Panc1 (cell line): Measurements from ENCODE around the gene HTRA3. TPM values are rescaled to one million over a fixed set of nuclear protein-coding genes. Genes with fewer than 3 reads are reported as not detected.

Source experiments
- ATAC-seq: fragments of 200-7000 bp; cut with Tn5 transposase; 2 replicates; pipeline ENCODE4 v1.9.1; 2020; ENCODE audit warnings: mild to moderate bottlenecking, moderate library complexity
- BruUV-seq: library from RNA; stranded (reverse); fragments of 400-500 nt; replicated peaks from 2 replicates; lab custom pipeline; 2021; lab: Mats Ljungman, UMichigan
- CTCF ChIA-PET: fragments of 300-600 bp; sonication (Branson Sonifier 250); formaldehyde crosslinking; loops from one replicate; lab custom pipeline; 2022; ENCODE audit warnings: antibody characterized with exemption; lab: Charles Lee
- POLR2A ChIA-PET: fragments of 300-600 bp; sonication (Branson Sonifier 250); formaldehyde crosslinking; loops from one replicate; lab custom pipeline; 2022; ENCODE audit warnings: antibody characterized with exemption; lab: Charles Lee
- DNase-seq: peaks from one replicate; pipeline ENCODE4 v3.0.0-alpha.2; 2010; ENCODE audit warnings: low read depth, low spot score
- H3K27ac ChIP-seq: 2 replicates; pipeline ENCODE4 v1.5.1; 2011; ENCODE audit warnings: mild to moderate bottlenecking, low read length, inconsistent platforms
- H3K27me3 ChIP-seq: fragments of 200-500 bp; sonication (Bioruptor generic); 2 replicates; pipeline ENCODE4 v1.6.0; 2014; ENCODE audit warnings: low read length, inconsistent platforms; ENCODE audit not compliant: control insufficient read depth, insufficient read depth
- H3K36me3 ChIP-seq: fragments of 200-500 bp; sonication (Bioruptor generic); 2 replicates; pipeline ENCODE4 v1.5.1; 2014; ENCODE audit warnings: inconsistent platforms, mild to moderate bottlenecking, low read length, moderate library complexity; ENCODE audit not compliant: control insufficient read depth, insufficient read depth
- H3K4me1 ChIP-seq: 2 replicates; pipeline ENCODE4 v1.5.1; 2011; ENCODE audit warnings: inconsistent platforms, mild to moderate bottlenecking, low read length, moderate library complexity; ENCODE audit not compliant: control insufficient read depth, insufficient read depth
- H3K4me3 ChIP-seq, 2 experiments: 2 replicates each; pipeline ENCODE4 v1.5.1; 2011 to 2012; ENCODE audit warnings: low read depth in 2 of 2, low read length in 2 of 2, mild to moderate bottlenecking in 2 of 2, inconsistent platforms in 1 of 2, moderate library complexity in 1 of 2
- H3K9me3 ChIP-seq: fragments of 200-500 bp; sonication (Bioruptor generic); 2 replicates; pipeline ENCODE4 v1.5.1; 2014; ENCODE audit warnings: low read depth, mild to moderate bottlenecking, inconsistent platforms, low read length, moderate library complexity; ENCODE audit not compliant: control insufficient read depth, insufficient read depth
- POLR2AphosphoS5 ChIP-seq: IDR thresholded peaks from 2 replicates; pipeline ENCODE4 v1.6.1; 2012; ENCODE audit warnings: mild to moderate bottlenecking, low read depth, low read length, moderate library complexity
- SIN3A ChIP-seq: IDR thresholded peaks from 2 replicates; pipeline ENCODE4 v1.6.1; 2012; ENCODE audit warnings: low read depth, mild to moderate bottlenecking, low read length, moderate library complexity, borderline replicate concordance; ENCODE audit not compliant: insufficient read depth
- TCF7L2 ChIP-seq: IDR thresholded peaks from 2 replicates; pipeline ENCODE4 v1.6.1; 2011; ENCODE audit warnings: mild to moderate bottlenecking, low read depth, low read length, inconsistent platforms
- in situ Hi-C: cut with HindIII; loops from 2 replicates; pipeline ENCODE4 v1.10.0; 2016; ENCODE audit warnings: low sequenced_read_pairs, low pct_unique_long_range_greater_than_20kb
- intact Hi-C: fragments of 100-400 bp; cut with micrococcal nuclease; formaldehyde crosslinking; loops from one replicate; pipeline ENCODE4 v1.10.0; 2022; ENCODE audit not compliant: unreplicated experiment
- total RNA-seq: library from RNA; stranded (reverse); gene quantifications from one replicate; pipeline ENCODE4 v1.2.1, GENCODE V29; 2021; ENCODE audit not compliant: unreplicated experiment
- TF ChIP-seq, protein P1 (sequence below): fragments of 450-650 bp; IDR thresholded peaks from 2 replicates; pipeline ENCODE4 v1.5.1; 2017; ENCODE audit warnings: mild to moderate bottlenecking
- TF ChIP-seq, protein P2 (sequence below), 2 experiments: IDR thresholded peaks; 2 replicates each; pipeline ENCODE4 v1.6.1; 2011 to 2012; ENCODE audit warnings: low read depth in 2 of 2, control low read depth in 1 of 2, low read length in 1 of 2, mild to moderate bottlenecking in 1 of 2, moderate library complexity in 1 of 2; ENCODE audit not compliant: insufficient read depth in 1 of 2

The HTRA3 gene
- total RNA-seq, 1 experiment from 2014 or later = 0.98 TPM

DNA sequence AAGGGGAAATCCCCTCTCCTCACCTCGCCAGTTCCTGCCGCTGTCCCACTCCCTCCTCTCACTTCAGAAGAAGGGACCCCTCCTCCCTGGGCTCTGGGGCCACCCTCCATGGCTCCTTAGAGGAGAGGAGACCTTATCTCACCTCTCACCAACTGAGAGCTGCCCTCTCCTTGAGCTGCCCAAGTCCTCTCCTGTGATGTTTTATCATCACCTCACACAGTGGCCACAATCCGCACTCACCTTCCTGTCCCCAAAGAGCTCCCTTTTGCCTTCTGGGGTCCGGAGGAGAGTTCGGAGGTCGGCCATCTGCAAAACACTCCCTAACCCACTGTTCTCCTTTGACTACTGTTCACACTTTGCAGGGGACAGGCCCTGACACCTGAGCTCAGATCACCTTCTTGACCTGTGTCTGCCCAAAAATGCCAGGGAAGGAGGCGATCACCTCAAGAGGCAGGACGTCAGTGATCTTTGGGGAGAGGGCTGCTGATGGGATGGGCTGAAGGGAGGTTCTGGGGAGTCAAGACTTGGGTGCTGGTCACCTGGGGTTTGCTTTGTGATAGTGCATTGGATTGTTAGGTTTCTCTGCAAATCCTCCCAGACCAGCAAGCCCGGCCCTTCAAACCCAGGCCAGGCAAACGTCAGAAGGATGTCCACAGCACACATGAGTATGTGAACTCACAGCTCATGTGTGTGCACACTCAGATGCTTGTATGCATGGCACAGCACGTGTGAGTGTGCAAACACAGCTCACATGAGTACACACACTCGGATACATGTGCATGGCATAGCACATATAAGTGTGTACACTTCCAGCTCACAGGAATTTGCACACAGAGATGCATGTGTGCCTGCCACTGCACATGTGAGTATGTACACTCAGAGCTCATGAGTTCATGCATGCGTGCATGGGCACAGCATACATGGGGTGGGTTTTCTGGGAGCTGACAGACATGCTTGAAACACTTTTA lies 41.8 kb downstream of the HTRA3 start:
- in situ Hi-C loops = no loop called here
- POLR2A ChIA-PET = no interaction called here
- no TSS peak for BruUV-seq

DNA sequence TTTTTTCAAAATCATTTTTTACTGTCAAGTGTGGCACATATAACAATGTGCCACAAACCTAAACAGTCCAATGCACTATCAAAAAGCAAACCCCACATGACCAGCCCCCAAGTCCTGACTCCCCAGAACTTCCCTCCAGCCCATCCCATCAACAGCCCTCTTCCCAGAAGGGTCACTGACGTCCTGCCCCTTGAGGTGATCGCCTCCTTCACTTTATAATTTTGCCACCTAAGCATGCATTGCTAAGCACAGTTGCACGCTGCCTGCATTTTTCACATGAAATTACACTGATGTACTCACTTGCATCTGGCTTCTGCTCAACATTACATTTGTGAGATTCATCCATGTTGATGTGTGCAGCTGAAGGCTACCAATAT lies 42.5 kb downstream of the HTRA3 start:
- TF ChIP-seq, protein P1, sequence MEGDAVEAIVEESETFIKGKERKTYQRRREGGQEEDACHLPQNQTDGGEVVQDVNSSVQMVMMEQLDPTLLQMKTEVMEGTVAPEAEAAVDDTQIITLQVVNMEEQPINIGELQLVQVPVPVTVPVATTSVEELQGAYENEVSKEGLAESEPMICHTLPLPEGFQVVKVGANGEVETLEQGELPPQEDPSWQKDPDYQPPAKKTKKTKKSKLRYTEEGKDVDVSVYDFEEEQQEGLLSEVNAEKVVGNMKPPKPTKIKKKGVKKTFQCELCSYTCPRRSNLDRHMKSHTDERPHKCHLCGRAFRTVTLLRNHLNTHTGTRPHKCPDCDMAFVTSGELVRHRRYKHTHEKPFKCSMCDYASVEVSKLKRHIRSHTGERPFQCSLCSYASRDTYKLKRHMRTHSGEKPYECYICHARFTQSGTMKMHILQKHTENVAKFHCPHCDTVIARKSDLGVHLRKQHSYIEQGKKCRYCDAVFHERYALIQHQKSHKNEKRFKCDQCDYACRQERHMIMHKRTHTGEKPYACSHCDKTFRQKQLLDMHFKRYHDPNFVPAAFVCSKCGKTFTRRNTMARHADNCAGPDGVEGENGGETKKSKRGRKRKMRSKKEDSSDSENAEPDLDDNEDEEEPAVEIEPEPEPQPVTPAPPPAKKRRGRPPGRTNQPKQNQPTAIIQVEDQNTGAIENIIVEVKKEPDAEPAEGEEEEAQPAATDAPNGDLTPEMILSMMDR = no peak
- no peak for TF ChIP-seq POLR2AphosphoS5
- TF ChIP-seq, protein P2, sequence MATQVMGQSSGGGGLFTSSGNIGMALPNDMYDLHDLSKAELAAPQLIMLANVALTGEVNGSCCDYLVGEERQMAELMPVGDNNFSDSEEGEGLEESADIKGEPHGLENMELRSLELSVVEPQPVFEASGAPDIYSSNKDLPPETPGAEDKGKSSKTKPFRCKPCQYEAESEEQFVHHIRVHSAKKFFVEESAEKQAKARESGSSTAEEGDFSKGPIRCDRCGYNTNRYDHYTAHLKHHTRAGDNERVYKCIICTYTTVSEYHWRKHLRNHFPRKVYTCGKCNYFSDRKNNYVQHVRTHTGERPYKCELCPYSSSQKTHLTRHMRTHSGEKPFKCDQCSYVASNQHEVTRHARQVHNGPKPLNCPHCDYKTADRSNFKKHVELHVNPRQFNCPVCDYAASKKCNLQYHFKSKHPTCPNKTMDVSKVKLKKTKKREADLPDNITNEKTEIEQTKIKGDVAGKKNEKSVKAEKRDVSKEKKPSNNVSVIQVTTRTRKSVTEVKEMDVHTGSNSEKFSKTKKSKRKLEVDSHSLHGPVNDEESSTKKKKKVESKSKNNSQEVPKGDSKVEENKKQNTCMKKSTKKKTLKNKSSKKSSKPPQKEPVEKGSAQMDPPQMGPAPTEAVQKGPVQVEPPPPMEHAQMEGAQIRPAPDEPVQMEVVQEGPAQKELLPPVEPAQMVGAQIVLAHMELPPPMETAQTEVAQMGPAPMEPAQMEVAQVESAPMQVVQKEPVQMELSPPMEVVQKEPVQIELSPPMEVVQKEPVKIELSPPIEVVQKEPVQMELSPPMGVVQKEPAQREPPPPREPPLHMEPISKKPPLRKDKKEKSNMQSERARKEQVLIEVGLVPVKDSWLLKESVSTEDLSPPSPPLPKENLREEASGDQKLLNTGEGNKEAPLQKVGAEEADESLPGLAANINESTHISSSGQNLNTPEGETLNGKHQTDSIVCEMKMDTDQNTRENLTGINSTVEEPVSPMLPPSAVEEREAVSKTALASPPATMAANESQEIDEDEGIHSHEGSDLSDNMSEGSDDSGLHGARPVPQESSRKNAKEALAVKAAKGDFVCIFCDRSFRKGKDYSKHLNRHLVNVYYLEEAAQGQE (IDR thresholded peaks at IDR 0.05; ENCODE audit: insufficient read depth in 1 of 2, low read depth in 2 of 2, low read length in 1 of 2) = no peak
- TF ChIP-seq TCF7L2 = no peak
- ATAC-seq (no peak), DNase-seq (no peak)
- Histone ChIP-seq H3K27ac (no peak overlapping the region), H3K27me3 (no peaks in the 10 kb centered on the region), H3K36me3 (no peaks in the 10 kb centered on the region), H3K9me3 (no peaks in the 10 kb centered on the region), H3K4me3 (no peak overlapping the region), H3K4me1 (peaks cover 9% of the 10 kb centered on the region)
- BruUV-seq = no TSS peak
- intact Hi-C loops = no loop called here
- POLR2A ChIA-PET = no interaction called here
- in situ Hi-C loops = no loop called here
- CTCF ChIA-PET = no interaction called here

More for the DNA sequence above, 41.8 kb downstream of the HTRA3 start:
- H3K4me1 ChIP-seq = peaks cover 9% of the 10 kb centered on the region
- CTCF ChIA-PET = no interaction called here
- no peak overlapping the region for H3K4me3 ChIP-seq
- TF ChIP-seq POLR2AphosphoS5 (no peak), SIN3A (no peak), TCF7L2 (no peak)
- TF ChIP-seq, protein P2 (IDR thresholded peaks at IDR 0.05; ENCODE audit: insufficient read depth in 1 of 2, low read depth in 2 of 2, low read length in 1 of 2) = no peak
- TF ChIP-seq, protein P1 = no peak
- intact Hi-C loops = no loop called here
- no peaks in the 10 kb centered on the region for H3K27me3 ChIP-seq
- no peaks in the 10 kb centered on the region for H3K9me3 ChIP-seq
- no peak overlapping the region for H3K27ac ChIP-seq
- DNase-seq = no peak
- H3K36me3 ChIP-seq = no peaks in the 10 kb centered on the region
- no peak for ATAC-seq
